Panc1 (cell line): Measurements from ENCODE around the gene PTPRS. TPM values are rescaled to one million over a fixed set of nuclear protein-coding genes. Genes with fewer than 3 reads are reported as not detected.

Source experiments
- ATAC-seq: fragments of 200-7000 bp; cut with Tn5 transposase; 2 replicates; pipeline ENCODE4 v1.9.1; 2020; ENCODE audit warnings: mild to moderate bottlenecking, moderate library complexity
- BruUV-seq: library from RNA; stranded (reverse); fragments of 400-500 nt; replicated peaks from 2 replicates; lab custom pipeline; 2021; lab: Mats Ljungman, UMichigan
- CTCF ChIA-PET: fragments of 300-600 bp; sonication (Branson Sonifier 250); formaldehyde crosslinking; loops from one replicate; lab custom pipeline; 2022; ENCODE audit warnings: antibody characterized with exemption; lab: Charles Lee
- POLR2A ChIA-PET: fragments of 300-600 bp; sonication (Branson Sonifier 250); formaldehyde crosslinking; loops from one replicate; lab custom pipeline; 2022; ENCODE audit warnings: antibody characterized with exemption; lab: Charles Lee
- DNase-seq: peaks from one replicate; pipeline ENCODE4 v3.0.0-alpha.2; 2010; ENCODE audit warnings: low read depth, low spot score
- H3K27ac ChIP-seq: 2 replicates; pipeline ENCODE4 v1.5.1; 2011; ENCODE audit warnings: mild to moderate bottlenecking, low read length, inconsistent platforms
- H3K27me3 ChIP-seq: fragments of 200-500 bp; sonication (Bioruptor generic); 2 replicates; pipeline ENCODE4 v1.6.0; 2014; ENCODE audit warnings: low read length, inconsistent platforms; ENCODE audit not compliant: control insufficient read depth, insufficient read depth
- H3K36me3 ChIP-seq: fragments of 200-500 bp; sonication (Bioruptor generic); 2 replicates; pipeline ENCODE4 v1.5.1; 2014; ENCODE audit warnings: inconsistent platforms, mild to moderate bottlenecking, low read length, moderate library complexity; ENCODE audit not compliant: control insufficient read depth, insufficient read depth
- H3K4me1 ChIP-seq: 2 replicates; pipeline ENCODE4 v1.5.1; 2011; ENCODE audit warnings: inconsistent platforms, mild to moderate bottlenecking, low read length, moderate library complexity; ENCODE audit not compliant: control insufficient read depth, insufficient read depth
- H3K4me3 ChIP-seq, 2 experiments: 2 replicates each; pipeline ENCODE4 v1.5.1; 2011 to 2012; ENCODE audit warnings: low read depth in 2 of 2, low read length in 2 of 2, mild to moderate bottlenecking in 2 of 2, inconsistent platforms in 1 of 2, moderate library complexity in 1 of 2
- H3K9me3 ChIP-seq: fragments of 200-500 bp; sonication (Bioruptor generic); 2 replicates; pipeline ENCODE4 v1.5.1; 2014; ENCODE audit warnings: low read depth, mild to moderate bottlenecking, inconsistent platforms, low read length, moderate library complexity; ENCODE audit not compliant: control insufficient read depth, insufficient read depth
- CTCF ChIP-seq: fragments of 450-650 bp; IDR thresholded peaks from 2 replicates; pipeline ENCODE4 v1.5.1; 2017; ENCODE audit warnings: mild to moderate bottlenecking
- POLR2AphosphoS5 ChIP-seq: IDR thresholded peaks from 2 replicates; pipeline ENCODE4 v1.6.1; 2012; ENCODE audit warnings: mild to moderate bottlenecking, low read depth, low read length, moderate library complexity
- REST ChIP-seq, 2 experiments: IDR thresholded peaks; 2 replicates each; pipeline ENCODE4 v1.6.1; 2011 to 2012; ENCODE audit warnings: low read depth in 2 of 2, control low read depth in 1 of 2, low read length in 1 of 2, mild to moderate bottlenecking in 1 of 2, moderate library complexity in 1 of 2; ENCODE audit not compliant: insufficient read depth in 1 of 2
- SIN3A ChIP-seq: IDR thresholded peaks from 2 replicates; pipeline ENCODE4 v1.6.1; 2012; ENCODE audit warnings: low read depth, mild to moderate bottlenecking, low read length, moderate library complexity, borderline replicate concordance; ENCODE audit not compliant: insufficient read depth
- TCF7L2 ChIP-seq: IDR thresholded peaks from 2 replicates; pipeline ENCODE4 v1.6.1; 2011; ENCODE audit warnings: mild to moderate bottlenecking, low read depth, low read length, inconsistent platforms
- in situ Hi-C: cut with HindIII; loops from 2 replicates; pipeline ENCODE4 v1.10.0; 2016; ENCODE audit warnings: low sequenced_read_pairs, low pct_unique_long_range_greater_than_20kb
- intact Hi-C: fragments of 100-400 bp; cut with micrococcal nuclease; formaldehyde crosslinking; loops from one replicate; pipeline ENCODE4 v1.10.0; 2022; ENCODE audit not compliant: unreplicated experiment
- total RNA-seq: library from RNA; stranded (reverse); gene quantifications from one replicate; pipeline ENCODE4 v1.2.1, GENCODE V29; 2021; ENCODE audit not compliant: unreplicated experiment

PTPRS gene
- total RNA-seq, 1 experiment from 2014 or later = 85.4 TPM

- intact Hi-C loops (no loop called here), in situ Hi-C loops (no loop called here)
- no TSS peak for BruUV-seq
Observed at GRCh38 chr19:5318306-5318705, 22.3 kb downstream of the PTPRS start.

GRCh38 chr19:5317321-5317720 is 23.3 kb downstream of the PTPRS start:
- H3K27ac ChIP-seq = no peak overlapping the region
- H3K27me3 ChIP-seq = no peaks in the 10 kb centered on the region
- no peaks in the 10 kb centered on the region for H3K9me3 ChIP-seq
- in situ Hi-C loops (no loop called here), intact Hi-C loops (no loop called here)
- CTCF ChIA-PET = no interaction called here
- H3K4me3 ChIP-seq = no peak overlapping the region
- H3K4me1 ChIP-seq = no peaks in the 10 kb centered on the region
- POLR2A ChIA-PET = no interaction called here
- no TSS peak for BruUV-seq
- no peaks in the 10 kb centered on the region for H3K36me3 ChIP-seq
- no peak for TF ChIP-seq SIN3A
- TF ChIP-seq POLR2AphosphoS5 = no peak
- no peak for TF ChIP-seq CTCF
- no peak for TF ChIP-seq TCF7L2
- TF ChIP-seq REST (IDR thresholded peaks at IDR 0.05; ENCODE audit: insufficient read depth in 1 of 2, low read depth in 2 of 2, low read length in 1 of 2) = no peak
- DNase-seq (no peak), ATAC-seq (no peak)

More at GRCh38 chr19:5318306-5318705, 22.3 kb downstream of the PTPRS start:
- ATAC-seq (no peak), DNase-seq (no peak)
- Histone ChIP-seq H3K27ac (no peak overlapping the region), H3K4me1 (no peaks in the 10 kb centered on the region), H3K36me3 (no peaks in the 10 kb centered on the region), H3K9me3 (no peaks in the 10 kb centered on the region), H3K27me3 (no peaks in the 10 kb centered on the region), H3K4me3 (no peak overlapping the region)
- CTCF ChIA-PET = interaction anchor here (0.6 kb wide), 1 partner anchor 1051 kb away, joined by 3 read pairs; no protein-coding TSS in a partner anchor
- POLR2A ChIA-PET = no interaction called here
- TF ChIP-seq SIN3A (no peak), POLR2AphosphoS5 (no peak), REST (IDR thresholded peaks at IDR 0.05; ENCODE audit: insufficient read depth in 1 of 2, low read depth in 2 of 2, low read length in 1 of 2) (no peak), CTCF (no peak), TCF7L2 (no peak)
